Measurements from ENCODE around the gene HSPB9. TPM values are rescaled to one million over a fixed set of nuclear protein-coding genes. Genes with fewer than 3 reads are reported as not detected.

HSPB9 gene
- total RNA-seq, 1 donor from 2014 or later, result not detected

DNA sequence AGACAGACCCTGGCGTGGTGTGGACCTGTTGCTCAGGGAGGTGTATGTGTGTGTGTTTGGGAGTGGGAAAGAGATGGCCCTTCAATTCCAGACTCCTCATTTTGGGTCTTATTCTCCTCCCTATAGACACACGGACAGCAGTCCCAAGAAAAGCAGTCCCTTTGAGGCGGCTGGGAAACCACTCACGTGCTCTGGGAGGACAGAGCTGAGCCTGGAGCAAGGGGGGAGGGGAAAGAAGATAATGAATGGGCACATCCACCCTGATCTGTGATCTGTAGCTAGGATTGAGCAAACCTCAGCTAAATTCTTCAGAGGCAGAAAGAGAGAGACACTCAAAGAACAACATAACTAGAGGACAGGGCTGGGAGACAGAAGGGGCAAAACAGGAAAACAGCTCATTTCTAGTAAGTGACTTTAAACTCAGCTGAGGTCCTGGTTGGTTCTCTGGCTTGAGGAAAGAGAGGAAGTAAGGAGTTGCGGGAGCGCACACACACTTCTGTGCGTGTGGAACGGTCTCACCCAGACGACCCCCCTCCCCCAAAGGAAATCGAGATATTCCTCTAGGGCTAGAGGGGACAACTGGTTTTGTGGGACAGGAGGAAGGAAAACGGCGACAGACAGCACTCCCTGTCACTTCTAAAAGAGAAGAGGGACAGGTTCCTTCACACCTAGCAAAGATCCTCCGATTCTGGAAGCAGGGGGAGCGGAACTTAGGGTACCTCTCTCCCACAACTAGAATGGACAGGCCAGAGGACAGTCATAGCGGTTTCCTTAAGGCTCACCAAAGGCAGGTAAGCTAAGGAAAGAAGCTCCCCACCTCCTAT lies 31.5 kb downstream of the HSPB9 start:
- H3K27ac Mint-ChIP-seq (ENCODE audit: unreplicated experiment), result peak overlapping the region; percentile 85
- H3K27me3 Mint-ChIP-seq (ENCODE audit: unreplicated experiment), result no peaks in the 10 kb centered on the region
- H3K9me3 Mint-ChIP-seq (ENCODE audit: unreplicated experiment), result no peaks in the 10 kb centered on the region
- no peak for TF ChIP-seq CTCF (IDR thresholded peaks at IDR 0.05)
- peaks cover 36% of the 10 kb centered on the region for H3K4me1 Mint-ChIP-seq (ENCODE audit: unreplicated experiment)
- H3K36me3 Mint-ChIP-seq (ENCODE audit: unreplicated experiment), result peaks cover 3% of the 10 kb centered on the region
- no peak for DNase-seq (ENCODE audit: extremely low spot score, unreplicated experiment)
- H3K4me3 Mint-ChIP-seq (ENCODE audit: unreplicated experiment), result peak overlapping the region; percentile 82

DNA sequence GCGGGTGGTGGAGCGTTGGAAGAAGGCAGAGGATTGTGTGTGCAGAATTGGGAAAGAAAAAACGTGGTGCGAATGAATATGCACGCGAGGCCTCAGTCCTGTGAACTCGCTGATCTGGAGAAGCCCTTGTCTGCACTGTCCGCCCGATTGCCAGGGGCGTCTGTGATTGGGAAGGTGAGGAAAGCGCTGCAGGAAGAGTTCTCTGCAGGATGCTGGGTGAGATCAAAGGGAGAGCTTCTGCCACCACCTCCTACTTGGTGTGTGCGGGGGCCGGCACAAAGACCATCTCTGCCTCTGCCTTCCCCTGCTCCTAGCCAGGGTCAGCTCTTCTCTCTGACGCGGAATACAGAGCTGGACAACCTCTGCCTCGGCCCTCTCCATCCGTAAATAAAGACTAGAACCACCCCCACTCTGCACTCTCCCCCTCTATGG lies 33.0 kb downstream of the HSPB9 start:
- Mint-ChIP-seq H3K9me3 (ENCODE audit: unreplicated experiment) (no peaks in the 10 kb centered on the region), H3K4me3 (ENCODE audit: unreplicated experiment) (peak overlapping the region; percentile 82), H3K4me1 (ENCODE audit: unreplicated experiment) (peaks cover 36% of the 10 kb centered on the region), H3K27me3 (ENCODE audit: unreplicated experiment) (no peaks in the 10 kb centered on the region), H3K36me3 (ENCODE audit: unreplicated experiment) (peaks cover 3% of the 10 kb centered on the region), H3K27ac (ENCODE audit: unreplicated experiment) (peak overlapping the region; percentile 85)
- no peak for DNase-seq (ENCODE audit: extremely low spot score, unreplicated experiment)
- no peak for TF ChIP-seq CTCF (IDR thresholded peaks at IDR 0.05)

GRCh38 chr17:42159796-42160530 lies 37.4 kb downstream of the HSPB9 start:
- no peak for TF ChIP-seq CTCF (IDR thresholded peaks at IDR 0.05)
- Mint-ChIP-seq H3K4me3 (ENCODE audit: unreplicated experiment) (no peak overlapping the region), H3K9me3 (ENCODE audit: unreplicated experiment) (no peaks in the 10 kb centered on the region), H3K27ac (ENCODE audit: unreplicated experiment) (no peak overlapping the region), H3K27me3 (ENCODE audit: unreplicated experiment) (no peaks in the 10 kb centered on the region), H3K4me1 (ENCODE audit: unreplicated experiment) (peaks cover 13% of the 10 kb centered on the region), H3K36me3 (ENCODE audit: unreplicated experiment) (no peaks in the 10 kb centered on the region)
- DNase-seq (ENCODE audit: extremely low spot score, unreplicated experiment), result no peak

GRCh38 chr17:42160531-42160910 lies 37.9 kb downstream of the HSPB9 start:
- H3K27ac Mint-ChIP-seq (ENCODE audit: unreplicated experiment), result no peak overlapping the region
- H3K27me3 Mint-ChIP-seq (ENCODE audit: unreplicated experiment), result no peaks in the 10 kb centered on the region
- peaks cover 8% of the 10 kb centered on the region for H3K4me1 Mint-ChIP-seq (ENCODE audit: unreplicated experiment)
- H3K4me3 Mint-ChIP-seq (ENCODE audit: unreplicated experiment), result no peak overlapping the region
- H3K36me3 Mint-ChIP-seq (ENCODE audit: unreplicated experiment), result no peaks in the 10 kb centered on the region
- DNase-seq (ENCODE audit: extremely low spot score, unreplicated experiment), result no peak
- no peak for TF ChIP-seq CTCF (IDR thresholded peaks at IDR 0.05)
- no peaks in the 10 kb centered on the region for H3K9me3 Mint-ChIP-seq (ENCODE audit: unreplicated experiment)

- H3K36me3 Mint-ChIP-seq (ENCODE audit: unreplicated experiment), result no peaks in the 10 kb centered on the region
These were observed 40.5 kb downstream of the HSPB9 start for GRCh38 chr17:42163113-42163512.

More at GRCh38 chr17:42163113-42163512, 40.5 kb downstream of the HSPB9 start:
- Mint-ChIP-seq H3K4me1 (ENCODE audit: unreplicated experiment) (no peaks in the 10 kb centered on the region), H3K27me3 (ENCODE audit: unreplicated experiment) (peaks cover 5% of the 10 kb centered on the region), H3K4me3 (ENCODE audit: unreplicated experiment) (no peak overlapping the region), H3K27ac (ENCODE audit: unreplicated experiment) (no peak overlapping the region), H3K9me3 (ENCODE audit: unreplicated experiment) (no peaks in the 10 kb centered on the region)
- DNase-seq (ENCODE audit: extremely low spot score, unreplicated experiment), result no peak
- TF ChIP-seq CTCF (IDR thresholded peaks at IDR 0.05), result peak; percentile 28
